Spleen (tissue), 7 donors: ENCODE measurements around the gene RNF207.

ENCODE experiments used
- CTCF ChIP-seq, 11 experiments: fragments of 200-600 bp in 7 of 11; fragments of 450-650 bp in 4 of 11; sonication (generic) in 4 of 11; IDR thresholded peaks in 8 of 11; conservative IDR thresholded peaks in 3 of 11; 1 replicate in 7 of 11; 2 replicates in 4 of 11; pipeline versions ENCODE4 v1.4.0 to v1.8.0; 2016 to 2021; ENCODE audit warnings: antibody characterized with exemption in 11 of 11, inconsistent platforms in 4 of 11, mild to moderate bottlenecking in 1 of 11
- POLR2A ChIP-seq, 3 donors: fragments of 450-650 bp; IDR thresholded peaks; one replicate each; pipeline ENCODE4 v1.5.1; 2017; ENCODE audit warnings: antibody characterized with exemption in 3 of 3, mild to moderate bottlenecking in 1 of 3
- donor health status: DM: no; HTN: no; CAD: no; lungs with moderate emphysema.
- donor health status: DM: no; HTN: no; CAD: no.
- donor health status: DM: no; HTN: no; CAD: no.

GRCh38 chr1:6166221-6166620, 39.7 kb upstream of the RNF207 start:
- TF ChIP-seq CTCF (IDR thresholded peaks at IDR 0.05 in 8 of 11, conservative IDR thresholded peaks at IDR 0.05 in 3 of 11) = no peak
- TF ChIP-seq POLR2A (IDR thresholded peaks at IDR 0.05) = no peak
